CD4-positive, alpha-beta T cell treated with Interleukin-4 for 1 hour (primary cell): ENCODE measurements around the gene SYTL3.
"Not testable (repeated sequence)": the region's sequence is repeated elsewhere in the genome, so short reads cannot be mapped to it uniquely, and the experiment has no call there.

Experiments used
- DNase-seq, 2 donors: peaks; one replicate each; pipeline ENCODE4 v3.0.0-alpha.2; 2020 to 2022

Gene SYTL3

DNA sequence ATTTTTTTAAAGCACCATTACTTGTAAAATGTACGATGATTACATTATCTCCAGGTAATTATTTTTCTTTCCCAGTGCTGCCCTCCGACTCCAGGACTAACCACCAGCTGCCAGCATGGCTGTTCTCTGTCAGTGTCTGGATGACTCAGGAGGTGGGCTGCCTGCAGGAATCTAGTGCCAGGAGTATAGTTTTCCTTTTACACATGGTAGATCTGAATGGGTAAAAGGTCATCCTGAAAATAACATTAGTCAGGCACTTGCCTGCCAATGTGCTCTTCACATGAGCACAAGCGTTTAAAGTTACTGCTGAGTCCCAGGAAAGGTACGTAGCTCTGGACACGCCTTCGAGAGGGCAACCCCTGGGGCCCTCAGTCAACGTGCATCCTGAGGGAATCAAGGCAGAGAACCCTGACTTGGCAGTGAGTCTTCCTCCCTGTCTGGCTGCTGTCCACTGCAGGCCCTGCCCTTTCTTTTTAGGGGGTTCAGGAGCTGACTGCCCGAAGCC is 7.7 kb upstream of the SYTL3 start:
- DNase-seq = no peak

- DNase-seq = no peak
Measured at GRCh38 chr6:158643836-158644230, 6.0 kb upstream of the SYTL3 start.

GRCh38 chr6:158644231-158645063 is 5.4 kb upstream of the SYTL3 start, which contains the start of gene DYNLT1:
Gene DYNLT1, minus strand, starts transcription at chr6:158644743. Its CDS starts 35 bp downstream, at chr6:158644708.
- peak; percentile 90 to 91 for DNase-seq

- DNase-seq = no peak
Measured at GRCh38 chr6:158645064-158646022, 4.5 kb upstream of the SYTL3 start.

GRCh38 chr6:158646023-158646910 is 3.6 kb upstream of the SYTL3 start:
- no peak for DNase-seq

DNA sequence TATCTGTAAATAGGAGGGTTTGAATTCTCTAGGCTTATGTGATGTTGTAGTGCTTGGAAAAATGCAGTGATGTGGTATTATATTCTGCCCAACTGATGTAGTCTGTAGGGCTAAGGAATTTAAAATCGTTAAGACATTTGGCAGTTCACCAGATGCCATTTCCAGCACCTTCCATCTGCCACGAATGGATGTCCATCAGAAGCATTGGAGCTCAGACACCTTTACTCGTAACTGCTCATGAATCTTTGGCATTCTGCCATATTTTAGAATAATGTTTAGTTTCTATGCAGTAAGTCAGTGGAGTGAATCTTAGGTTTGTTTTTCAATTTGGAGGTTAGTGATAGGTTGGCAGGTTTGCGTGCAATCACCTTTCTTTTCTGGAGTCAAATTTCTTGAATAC is 2.4 kb upstream of the SYTL3 start:
- no peak for DNase-seq

DNA sequence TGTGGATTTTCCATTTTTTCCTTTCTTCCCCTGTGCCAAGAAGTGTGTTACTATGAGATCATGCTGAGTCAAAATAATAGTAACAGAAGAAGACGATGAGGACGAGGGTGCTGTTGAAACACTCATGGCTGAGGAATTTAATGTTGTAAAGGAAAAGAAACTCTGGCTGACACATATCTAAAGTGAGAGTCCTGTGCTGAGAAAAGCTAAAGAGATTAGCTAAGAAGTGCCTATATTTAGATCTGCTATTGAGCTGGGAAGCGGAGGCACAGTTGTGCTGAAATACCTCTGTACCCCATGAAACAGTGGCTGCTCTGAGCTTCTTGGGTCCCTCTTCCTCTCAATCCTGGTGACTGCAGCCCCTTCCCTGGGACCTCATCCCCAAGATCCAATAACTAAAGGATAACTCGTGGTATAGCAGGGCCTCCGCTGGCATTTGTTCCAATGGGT is 1.1 kb upstream of the SYTL3 start:
- DNase-seq = no peak

- not testable (repeated sequence) for DNase-seq
Measured at GRCh38 chr6:158651981-158652737, 2.3 kb downstream of the SYTL3 start.

GRCh38 chr6:158653577-158654354 is 3.9 kb downstream of the SYTL3 start:
- DNase-seq = peak; percentile 96

- DNase-seq = peak in 1 of 2 donors; percentile 72
Measured at GRCh38 chr6:158654498-158654897, 4.6 kb downstream of the SYTL3 start.

DNA sequence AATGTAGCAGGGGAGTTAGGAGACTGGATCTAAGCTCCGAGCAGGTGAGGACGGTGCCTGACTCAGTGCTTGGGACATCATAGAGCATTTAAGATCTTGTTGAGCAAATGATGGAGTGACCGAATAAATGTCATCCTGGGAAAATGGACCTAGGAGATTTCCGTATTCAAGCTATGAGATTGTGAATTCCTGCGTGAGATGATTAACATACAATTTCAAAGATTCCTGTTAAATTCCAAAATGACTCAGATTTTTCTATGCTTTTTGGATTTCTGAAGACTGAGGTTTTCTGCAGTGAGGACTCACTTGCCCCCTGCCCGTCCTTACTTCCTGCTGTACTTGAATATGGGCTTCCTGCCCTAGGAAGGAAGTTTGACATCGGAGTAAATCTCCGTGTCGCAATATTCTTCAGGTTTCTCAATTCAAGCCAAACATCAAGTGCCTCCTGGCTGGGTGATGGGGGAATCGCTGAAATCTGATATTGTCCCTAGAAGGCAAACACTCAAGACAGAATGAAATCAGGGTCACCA is 5.2 kb downstream of the SYTL3 start:
- peak in 1 of 2 donors; percentile 39 for DNase-seq

DNA sequence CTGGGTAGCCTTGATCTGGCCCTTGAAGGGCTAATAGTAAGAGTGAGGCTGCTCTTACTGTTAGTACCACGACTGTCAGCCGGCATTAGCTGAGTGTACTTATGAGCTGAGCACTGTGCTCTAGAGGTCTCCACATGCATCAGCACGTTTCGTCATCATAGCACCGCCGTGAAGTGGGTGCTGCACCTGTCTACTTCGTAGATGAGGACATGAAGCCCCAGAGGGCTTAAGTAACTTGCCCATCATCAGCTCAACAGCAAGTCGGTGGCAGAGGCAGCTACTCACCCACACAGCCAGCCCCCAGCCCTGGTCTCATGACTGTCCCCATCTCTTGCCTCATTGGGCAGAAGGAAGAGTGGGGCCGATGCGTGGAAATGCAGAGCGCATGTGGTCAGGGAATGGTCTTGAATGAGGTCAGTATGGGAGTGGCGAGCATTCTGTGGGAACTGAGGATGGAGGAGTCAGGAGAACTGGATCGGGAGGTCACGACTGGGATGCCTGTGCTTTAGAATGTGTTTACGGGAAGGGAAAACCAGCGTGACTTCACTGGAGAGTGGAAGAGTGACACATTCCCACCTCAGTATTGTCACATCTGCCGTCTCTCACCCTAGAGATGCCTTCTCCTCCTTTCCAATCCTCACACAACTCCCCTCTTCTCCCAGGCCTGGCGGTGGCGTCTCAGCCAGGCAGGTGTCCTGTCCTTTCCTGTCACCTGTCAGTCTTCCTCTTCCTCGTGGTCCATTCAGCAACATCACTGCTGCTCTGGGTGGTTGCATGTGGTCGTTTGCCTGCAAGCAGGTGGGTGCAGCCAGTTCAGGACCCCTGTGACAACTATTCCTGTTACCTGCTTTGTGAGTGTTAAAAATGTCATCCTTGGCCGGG is 6.0 kb downstream of the SYTL3 start:
- DNase-seq = no peak

DNA sequence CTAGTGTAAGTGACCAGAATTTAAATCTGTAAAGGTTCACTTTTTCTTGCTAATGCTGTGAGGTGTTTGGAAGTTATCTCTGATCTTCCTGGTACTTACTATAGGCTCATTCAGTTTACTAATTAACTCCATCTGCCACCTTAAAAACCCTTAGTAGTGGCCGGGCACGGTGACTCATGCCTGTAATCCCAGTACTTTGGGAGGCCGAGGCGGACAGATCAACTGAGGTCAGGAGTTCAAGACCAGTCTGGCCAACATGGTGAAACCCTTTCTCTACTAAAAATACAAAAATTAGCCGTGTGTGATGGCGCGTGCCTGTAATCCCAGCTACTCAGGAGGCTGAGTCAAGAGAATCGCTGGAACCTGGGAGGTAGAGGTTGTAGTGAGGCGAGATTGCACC is 7.1 kb downstream of the SYTL3 start:
- not testable (repeated sequence) for DNase-seq

DNA sequence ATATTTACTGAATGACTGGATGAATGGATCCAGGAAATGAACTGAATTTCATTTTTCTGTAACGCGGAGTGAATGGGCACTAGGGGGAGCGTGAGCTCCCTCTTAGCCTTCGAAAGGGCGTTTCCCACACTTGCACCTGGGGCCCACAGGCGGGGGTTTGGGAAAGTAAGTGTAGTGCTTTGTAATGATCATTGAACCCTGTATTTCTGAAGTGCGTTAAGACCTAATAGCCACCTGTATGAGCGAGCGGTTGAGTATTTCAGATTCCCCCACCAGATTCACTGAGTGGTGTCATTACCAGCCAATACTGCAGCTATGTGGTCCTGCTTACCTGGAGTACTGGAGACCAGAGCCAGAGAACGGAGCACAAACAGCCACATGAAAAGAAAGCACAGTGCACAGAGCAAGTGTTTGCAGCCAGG is 10.5 kb downstream of the SYTL3 start:
- DNase-seq = peak; percentile 63 to 65

- no peak for DNase-seq
Measured at GRCh38 chr6:158661156-158661685, 11.4 kb downstream of the SYTL3 start.

DNA sequence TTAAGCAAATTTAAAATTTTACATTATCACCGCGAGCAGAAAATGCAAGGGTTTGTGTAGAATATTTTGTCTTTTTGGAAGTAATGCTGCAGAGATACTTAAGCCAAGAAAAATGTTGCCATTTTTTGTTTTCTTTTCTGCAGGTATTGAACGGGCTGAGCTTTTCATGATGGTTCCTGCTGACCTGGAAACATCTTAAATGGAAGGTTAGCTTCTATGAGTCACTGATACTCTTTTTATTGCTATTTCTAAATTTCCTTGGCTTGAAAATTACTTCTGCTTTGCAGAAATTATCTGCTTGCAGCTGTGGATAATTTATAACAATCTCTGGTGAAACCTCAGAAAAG is 12.7 kb downstream of the SYTL3 start:
- DNase-seq = no peak

DNA sequence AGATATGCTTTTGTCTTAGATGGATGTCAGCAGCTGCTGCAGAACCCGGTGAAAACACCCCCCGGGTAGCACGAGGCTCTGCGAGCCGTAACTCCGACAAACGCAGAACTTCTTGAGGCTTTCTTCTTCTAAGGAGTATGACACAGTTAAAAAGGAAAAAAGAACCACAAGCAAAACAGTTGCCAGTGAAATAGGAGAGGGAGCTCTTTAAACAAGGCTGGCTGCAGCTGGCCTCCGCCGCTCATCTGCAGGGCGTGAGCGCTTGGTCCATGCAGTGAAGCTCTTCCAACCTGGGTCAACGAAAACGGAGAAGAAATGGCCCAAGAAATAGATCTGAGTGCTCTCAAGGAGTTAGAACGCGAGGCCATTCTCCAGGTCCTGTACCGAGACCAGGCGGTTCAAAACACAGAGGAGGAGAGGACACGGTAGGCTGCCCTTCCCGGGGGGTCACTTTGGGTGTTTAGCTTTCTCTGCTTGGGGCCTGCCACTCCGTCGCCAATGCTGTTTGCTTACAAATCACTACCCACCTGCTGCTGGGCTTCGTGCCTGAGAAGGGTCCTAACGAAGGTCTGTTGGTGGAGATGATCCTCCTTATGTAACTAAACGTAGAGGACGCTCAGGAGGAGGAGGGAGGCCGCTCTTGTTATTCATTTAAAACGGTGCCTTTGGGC is 13.2 kb downstream of the SYTL3 start:
- DNase-seq = peak in 1 of 2 donors; percentile 47

GRCh38 chr6:158663625-158664165 is 13.8 kb downstream of the SYTL3 start:
- DNase-seq = no peak
